ENCODE data around the gene ASH1L.
A peak's percentile ranks its signal among the peaks of the same experiment; 100 is the strongest.
"Not testable (repeated sequence)": the region's sequence is repeated elsewhere in the genome, so short reads cannot be mapped to it uniquely, and the experiment has no call there.

ASH1L gene

GRCh38 chr1:155561779-155562580 lies 623 bp downstream of the ASH1L start:
- peak; percentile 23 for DNase-seq

DNA sequence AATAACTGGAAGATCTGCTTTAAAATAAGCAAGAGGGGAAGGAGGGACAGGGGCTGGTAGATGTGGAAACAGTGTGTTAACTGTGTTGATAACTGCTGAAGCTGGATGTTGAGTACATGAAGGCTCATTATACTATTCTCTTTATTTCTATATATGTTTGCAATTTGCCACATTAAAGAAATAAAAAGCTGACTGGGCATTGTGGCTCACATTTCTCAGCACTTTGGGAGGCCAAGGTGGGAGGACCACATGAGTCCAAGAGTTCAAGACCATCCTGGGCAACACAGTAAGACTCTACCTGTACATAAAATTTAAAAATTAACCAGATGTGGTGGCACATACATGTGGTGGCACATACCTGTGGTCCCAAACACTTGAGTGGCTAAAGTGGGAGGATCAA lies 6.7 kb downstream of the ASH1L start:
- DNase-seq: no peak

GRCh38 chr1:155553349-155553748 lies 9.3 kb downstream of the ASH1L start:
- DNase-seq: no peak

DNA sequence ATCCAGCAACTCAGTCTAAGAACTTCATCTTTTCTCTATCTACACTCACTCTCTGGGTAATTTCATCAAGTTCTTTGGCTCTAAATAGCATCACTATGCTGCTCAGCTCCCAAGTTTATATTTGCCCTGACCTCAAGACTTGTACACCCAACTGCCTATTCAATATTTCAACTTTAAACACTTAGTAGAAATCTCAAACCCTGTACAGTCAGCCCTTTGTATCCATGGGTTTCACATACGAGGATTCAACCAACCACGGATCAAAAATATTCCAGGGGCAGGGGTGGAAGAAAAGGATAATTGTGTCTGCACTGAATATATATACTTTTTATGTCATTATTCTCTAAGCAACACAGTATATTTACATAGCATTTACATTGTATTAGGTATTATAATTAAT lies 13.9 kb downstream of the ASH1L start:
- no peak for DNase-seq

DNA sequence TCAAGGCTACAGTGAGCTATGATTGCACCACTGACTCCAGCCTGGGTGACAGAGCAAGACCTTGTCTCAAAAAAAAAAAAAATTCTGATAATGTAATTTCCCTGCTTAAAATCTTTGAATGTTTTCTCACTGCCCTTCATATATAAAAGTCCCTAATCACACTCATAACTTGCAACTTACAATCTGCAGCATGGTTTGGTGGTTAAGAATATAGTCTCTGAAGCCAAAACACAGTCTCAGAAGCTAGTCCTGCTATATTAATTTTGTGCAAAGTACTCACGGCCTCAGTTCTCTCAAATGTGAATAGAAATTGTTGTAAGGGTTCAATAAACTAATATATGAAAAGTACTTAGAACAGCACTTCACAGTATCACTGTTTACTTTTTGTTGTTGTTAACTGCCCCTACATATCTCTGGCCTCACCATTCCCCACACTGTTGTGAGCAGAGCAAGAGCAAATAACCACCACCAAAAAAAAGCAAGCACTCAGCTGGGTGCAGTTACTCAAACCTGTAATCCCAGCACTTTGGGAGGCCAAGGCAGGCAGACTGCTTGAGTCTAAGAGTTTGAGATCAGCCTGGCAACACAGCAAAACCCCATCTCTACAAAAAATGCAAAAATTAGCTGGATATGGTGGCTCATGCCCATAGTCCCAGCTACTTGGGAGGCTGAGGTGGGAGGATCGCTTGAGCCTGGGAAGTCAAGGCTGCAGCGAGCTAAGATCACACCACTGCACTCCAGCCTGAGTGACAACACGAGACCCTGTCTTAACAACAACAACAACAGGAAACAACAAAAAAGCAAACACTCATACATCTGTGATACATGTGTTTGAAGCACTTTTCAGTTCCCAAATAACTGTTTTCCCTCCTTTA lies 22.4 kb downstream of the ASH1L start:
- DNase-seq: no peak

DNA sequence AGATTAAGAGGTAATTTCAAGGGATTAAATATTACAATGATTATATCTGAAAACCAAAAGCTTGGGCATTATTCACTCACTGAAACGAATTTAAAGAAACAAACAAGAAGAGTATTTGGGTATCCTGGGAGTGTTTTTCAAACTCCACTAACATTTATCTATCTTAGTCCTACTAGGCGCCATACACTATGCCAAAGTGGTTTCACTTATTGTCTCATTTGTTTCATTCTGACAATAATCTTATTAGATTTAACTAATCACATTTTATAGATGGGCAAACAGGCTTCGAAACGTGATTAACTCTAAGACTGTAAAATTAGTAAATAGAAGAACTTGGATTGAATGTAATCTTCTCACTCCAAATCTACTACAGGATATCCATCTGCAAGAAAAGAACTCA lies 25.4 kb downstream of the ASH1L start:
- DNase-seq: no peak

DNA sequence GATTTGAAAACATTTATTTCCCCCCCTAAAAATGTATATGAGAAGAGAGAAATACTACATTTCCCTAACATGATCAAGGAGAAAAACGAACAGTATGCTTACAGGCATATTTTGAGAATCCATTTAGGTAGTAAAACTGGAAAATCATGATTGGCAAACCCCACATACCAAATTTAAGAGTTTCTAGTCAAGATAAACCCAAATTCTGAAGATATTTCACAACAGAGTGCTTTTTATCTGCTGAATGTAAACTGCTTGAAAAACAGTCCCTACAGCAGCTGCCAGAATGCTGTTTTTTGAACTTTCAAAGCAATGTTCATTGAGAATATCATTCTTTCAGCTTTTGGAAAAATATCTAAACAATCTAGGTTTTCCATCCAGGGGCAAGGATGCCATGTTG lies 31.0 kb downstream of the ASH1L start:
- no peak for DNase-seq

DNA sequence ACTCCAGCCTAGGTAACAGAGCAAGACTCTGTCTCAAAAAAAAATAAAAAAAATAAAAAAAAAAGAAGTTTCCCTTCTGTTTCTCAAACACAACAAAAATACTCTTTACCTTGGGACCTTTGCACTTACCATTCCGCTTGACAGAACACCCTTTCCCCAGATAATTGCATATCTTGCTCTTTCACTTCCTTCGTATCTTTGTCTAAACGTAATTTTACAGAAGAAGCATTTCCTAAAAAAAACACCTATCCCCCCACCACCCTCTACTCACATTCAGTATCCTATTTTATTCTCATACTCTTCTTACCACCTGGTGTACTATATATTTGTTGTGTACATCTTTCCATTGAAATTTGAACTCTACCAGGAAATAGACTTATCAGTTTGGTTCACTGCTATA lies 32.7 kb downstream of the ASH1L start:
- no peak for DNase-seq

DNA sequence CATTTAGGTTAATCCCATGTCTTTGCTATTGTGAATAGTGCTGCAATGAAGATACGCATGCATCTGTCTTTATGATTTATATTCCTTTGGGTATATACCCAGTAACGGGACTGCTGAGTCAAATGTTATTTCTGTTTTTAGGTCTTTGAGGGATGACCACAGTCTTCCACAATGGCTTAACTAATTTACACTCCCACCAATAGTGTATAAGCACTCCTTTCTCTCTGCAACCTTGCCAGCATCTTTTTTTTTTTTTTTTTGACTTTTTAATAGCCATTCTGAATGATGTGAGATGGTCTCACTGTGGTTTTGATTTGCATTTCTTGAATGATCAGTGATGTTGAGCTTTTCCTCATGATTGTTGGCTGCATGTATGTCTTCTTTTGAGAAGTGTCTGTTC lies 33.5 kb downstream of the ASH1L start:
- DNase-seq: no peak

- no peak for DNase-seq
Measured at GRCh38 chr1:155527677-155528076, 34.9 kb downstream of the ASH1L start.

DNA sequence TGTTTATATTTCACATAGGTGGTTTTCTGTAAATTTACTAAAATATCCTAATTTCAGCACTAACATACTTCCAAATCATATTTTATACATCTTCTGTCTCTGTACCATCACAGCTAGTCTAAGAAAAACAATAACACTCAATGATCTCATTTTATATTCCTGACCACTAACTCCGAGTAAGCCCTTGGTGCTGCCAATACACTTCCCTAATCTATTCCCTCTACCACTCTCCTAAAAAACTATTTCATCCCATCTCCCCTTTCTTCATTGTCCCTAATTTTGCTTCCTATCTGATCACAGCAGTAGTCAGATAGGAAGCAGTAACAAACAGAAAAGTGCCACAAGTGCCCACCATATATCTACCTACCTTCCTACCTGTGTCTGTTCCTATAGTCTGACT lies 36.2 kb downstream of the ASH1L start:
- DNase-seq: no peak

DNA sequence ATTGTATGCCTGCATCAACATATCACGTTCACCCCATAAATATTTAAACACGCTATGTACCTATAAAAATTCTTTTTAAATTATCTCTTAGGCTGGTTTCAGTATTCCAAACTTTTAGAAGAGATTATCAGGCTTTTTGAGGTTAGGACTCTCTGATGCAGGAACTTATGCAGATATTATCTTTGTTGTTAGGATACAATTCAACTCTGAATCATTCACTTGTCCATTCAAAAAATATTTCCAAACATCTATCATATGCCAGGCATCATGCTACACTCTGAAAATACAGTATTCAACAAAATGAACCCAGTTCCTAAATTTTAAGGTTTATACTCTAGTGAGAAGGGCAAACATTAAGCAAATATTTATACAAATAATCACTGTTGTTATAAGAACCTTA lies 40.5 kb downstream of the ASH1L start:
- no peak for DNase-seq

DNA sequence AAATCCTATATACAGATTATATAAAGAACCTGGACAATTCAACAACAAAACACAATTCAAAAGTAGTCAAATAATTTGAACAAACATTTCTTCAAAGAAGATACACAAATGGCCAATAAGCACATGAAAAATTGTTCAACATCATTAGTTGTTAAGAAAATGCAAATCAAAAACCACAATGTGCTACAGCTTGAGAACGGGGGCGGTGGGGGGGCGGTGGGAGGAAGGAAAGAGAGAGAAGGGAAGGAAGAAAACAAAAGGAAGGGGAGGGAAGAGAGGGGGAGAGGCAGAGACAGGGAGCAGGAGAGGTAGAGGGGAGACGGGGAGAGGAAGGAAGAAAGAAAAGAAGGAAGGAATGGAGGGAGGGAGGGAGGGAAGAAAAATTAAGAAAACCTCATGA lies 44.1 kb downstream of the ASH1L start:
- DNase-seq: no peak

DNA sequence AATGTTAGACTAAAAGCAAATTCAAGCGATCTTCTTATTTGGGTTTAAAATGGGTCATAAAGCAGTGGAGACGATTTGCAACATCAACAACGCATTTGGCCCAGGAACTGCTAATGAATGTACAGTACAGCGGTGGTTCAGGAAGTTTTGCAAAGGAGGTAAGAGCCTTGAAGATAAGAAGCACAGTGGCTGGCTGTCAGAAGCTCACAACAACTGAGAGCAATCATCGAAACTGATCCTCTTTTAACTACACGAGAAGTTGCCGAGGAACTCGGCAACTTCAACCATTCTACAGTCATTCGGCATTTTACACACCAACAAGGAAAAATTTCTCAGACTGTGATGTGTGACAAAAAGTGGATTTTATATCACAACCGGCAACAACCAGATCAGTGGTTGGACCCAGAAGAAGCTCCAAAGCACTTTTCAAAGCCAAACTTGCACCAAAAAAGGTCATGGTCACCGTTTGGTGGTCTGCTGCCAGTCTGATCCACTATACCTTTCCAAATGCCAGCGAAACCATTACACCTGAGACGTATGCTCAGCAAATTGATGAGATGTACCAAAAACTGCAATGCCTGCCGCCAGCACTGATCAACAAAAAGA lies 47.9 kb downstream of the ASH1L start:
- DNase-seq: no peak

DNA sequence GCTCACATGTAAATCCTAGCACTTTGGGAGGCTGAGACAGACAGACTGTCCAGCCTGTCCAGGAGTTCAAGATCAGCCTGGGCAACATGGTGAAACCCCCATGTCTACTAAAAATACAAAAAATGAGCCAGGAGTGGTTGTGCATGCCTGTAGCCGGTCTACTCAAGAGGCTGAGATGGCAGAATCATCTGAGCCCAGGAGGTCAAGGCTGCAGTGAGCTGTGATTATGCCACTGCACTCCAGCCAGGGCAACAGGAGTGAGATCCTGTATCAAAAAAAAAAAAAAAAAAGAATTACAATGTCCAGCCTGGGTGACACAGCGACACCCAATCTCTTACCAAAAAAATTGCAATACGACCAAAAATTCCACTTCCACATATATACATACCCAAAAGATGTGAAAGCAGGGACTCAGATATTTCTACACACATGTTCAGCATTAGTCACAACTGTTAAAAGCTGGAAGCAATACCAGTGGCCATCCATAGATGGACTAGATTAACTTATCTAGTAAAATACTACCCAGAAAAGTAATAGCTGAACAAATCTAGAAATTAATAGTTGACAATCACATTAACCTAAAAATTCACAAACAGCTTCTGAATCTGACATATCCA lies 49.2 kb downstream of the ASH1L start:
- DNase-seq: no peak

- not testable (repeated sequence) for DNase-seq
Measured at GRCh38 chr1:155511385-155511784, 51.2 kb downstream of the ASH1L start.

DNA sequence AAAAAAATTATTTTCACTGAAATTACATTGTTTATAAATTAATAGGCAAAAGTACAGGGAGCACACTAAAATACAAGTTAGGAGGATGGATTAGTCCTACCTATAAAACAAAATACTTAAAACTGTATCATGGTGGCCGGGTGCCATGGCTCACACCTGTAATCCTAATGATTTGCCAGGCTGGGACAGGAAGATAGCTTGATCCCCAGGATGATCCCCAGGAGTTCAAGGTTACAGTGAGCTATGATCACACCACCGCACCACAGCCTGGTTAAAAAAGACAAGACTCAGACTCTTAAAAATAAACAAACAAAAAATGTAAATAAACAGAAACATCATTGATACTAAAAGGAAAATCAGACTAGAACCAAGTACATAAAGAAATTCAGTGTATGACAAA lies 53.5 kb downstream of the ASH1L start:
- no peak for DNase-seq

DNA sequence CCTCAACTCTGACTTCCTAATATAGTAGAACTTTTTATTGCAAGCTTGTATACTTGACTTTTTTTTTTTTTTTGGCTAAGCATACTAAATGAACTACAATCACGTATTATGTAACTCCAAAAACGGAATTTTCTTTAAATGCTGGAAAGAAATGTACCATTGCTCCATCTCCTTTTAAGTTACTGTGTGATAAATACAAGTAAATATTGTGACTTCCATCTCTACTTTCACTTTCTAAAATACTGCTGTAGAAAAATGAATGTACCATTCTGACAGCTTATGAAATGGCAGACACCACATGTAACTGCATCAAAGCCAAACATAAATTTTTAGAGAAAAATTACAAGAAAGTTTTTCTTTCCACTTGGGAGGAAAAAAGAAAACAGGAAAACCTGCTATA lies 54.7 kb downstream of the ASH1L start:
- DNase-seq: no peak

- DNase-seq: not testable (repeated sequence)
Measured at GRCh38 chr1:155505963-155506362, 56.6 kb downstream of the ASH1L start.

GRCh38 chr1:155504207-155504606 lies 58.4 kb downstream of the ASH1L start:
- DNase-seq: no peak

GRCh38 chr1:155499953-155500639 lies 62.5 kb downstream of the ASH1L start:
- DNase-seq: peak; percentile 43

GRCh38 chr1:155499263-155499662 lies 63.3 kb downstream of the ASH1L start:
- DNase-seq: no peak

GRCh38 chr1:155493595-155493994 lies 69.0 kb downstream of the ASH1L start:
- DNase-seq: not testable (repeated sequence)

Measured in NCI-H2029 treated with DMSO at 0.1 percent for 48 hours (cell line).